GM21717 (cell line): ENCODE results near the gene WNT9A.
"Not testable (repeated sequence)": the region's sequence is repeated elsewhere in the genome, so short reads cannot be mapped to it uniquely, and the experiment has no call there.

ENCODE experiments used
- ATAC-seq: cut with Tn5 transposase; IDR thresholded peaks from one replicate; pipeline ENCODE4 v1.9.1; 2021; ENCODE audit warnings: mild to moderate bottlenecking, moderate library complexity; ENCODE audit not compliant: unreplicated experiment

The WNT9A gene

GRCh38 chr1:227889047-227889862 lies 58.5 kb downstream of the WNT9A start:
- no peak for ATAC-seq

- ATAC-seq: no peak
Measured at GRCh38 chr1:227888404-227889046, 59.2 kb downstream of the WNT9A start.

GRCh38 chr1:227887697-227888403 lies 59.9 kb downstream of the WNT9A start:
- no peak for ATAC-seq

- no peak for ATAC-seq
Measured at GRCh38 chr1:227886993-227887696, 60.6 kb downstream of the WNT9A start.

DNA sequence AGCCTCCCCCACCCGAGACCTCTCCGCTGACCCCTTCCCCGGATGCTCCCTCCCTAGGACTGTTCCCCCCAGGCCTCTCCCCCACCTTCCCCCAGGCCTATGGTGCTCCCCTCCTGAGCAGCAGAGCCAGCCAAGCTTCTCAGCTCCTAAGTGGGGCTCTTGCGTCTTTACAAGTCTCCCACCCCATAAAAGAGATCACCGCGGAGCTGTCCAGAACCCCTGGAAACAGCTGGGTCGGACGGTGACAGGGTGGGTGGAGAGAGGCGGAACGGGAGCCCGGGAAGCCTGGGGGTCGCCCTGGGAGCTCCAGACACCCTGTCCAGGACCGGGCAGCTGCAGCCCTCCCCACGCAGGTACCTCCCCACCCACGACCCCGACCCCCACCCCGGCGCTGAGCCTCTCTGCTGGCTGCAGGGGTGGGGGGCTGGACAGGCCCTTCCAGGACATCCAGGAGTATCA lies 61.2 kb downstream of the WNT9A start:
- ATAC-seq: no peak

GRCh38 chr1:227885648-227886502 lies 61.9 kb downstream of the WNT9A start:
- no peak for ATAC-seq

DNA sequence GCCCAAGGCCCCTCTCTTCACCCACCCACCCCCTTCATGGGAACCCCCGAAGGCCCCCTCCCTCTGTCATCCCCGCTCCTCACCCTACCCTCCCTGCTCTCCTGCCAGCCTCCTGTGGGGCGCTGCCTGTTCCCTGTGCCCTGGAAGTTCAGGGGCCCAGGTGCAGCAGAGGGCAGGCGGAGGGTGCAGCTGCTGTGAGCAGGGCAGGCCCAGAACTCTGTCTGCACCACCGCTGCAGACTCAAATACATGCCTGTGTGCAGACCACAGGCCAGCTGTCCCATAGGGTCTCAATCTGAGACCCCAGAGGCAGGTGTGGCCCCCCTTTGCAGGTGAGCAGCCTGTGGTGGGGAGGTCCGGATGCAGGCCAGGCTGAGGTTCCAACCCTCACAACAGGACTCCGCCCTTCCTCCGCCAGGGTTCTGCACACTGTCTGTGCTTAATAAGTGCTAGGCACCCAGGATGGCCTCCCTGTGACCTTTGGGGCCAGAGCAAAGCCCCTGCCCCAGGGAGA lies 62.5 kb downstream of the WNT9A start:
- ATAC-seq: no peak

- no peak for ATAC-seq
Measured at GRCh38 chr1:227884370-227885134, 63.2 kb downstream of the WNT9A start.

DNA sequence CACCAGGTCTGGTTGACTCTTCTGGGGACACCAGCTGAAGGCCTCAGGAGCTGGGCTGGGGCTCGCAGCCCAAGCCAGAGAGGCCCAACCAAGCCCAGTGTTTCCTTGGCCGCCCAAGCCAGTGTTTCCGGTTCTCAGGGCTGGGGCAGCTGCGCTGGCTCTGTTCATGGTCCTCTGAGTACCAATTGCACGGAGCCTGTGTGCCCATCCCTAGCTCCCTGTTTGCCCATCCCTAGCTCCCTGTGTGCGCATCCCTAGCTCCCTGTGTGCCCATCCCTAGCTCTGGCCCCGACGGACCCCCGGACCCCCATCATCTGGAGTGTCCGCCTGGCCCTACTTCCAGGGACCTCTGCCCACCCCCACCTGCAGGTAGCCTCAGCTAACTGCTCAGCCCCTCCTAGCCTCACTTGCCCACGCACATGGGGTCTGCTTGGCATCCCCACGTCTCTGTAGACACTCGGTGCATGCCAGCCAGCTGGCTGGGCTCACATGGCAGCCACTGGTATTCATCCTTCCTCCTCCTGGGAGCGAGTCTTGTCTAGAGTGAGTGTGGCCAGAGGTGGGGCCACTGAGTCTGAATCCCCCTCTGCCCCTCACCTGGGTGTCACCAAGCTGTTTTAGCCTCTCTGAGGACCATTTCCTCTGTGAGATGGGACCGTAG lies 64.0 kb downstream of the WNT9A start:
- ATAC-seq: no peak

DNA sequence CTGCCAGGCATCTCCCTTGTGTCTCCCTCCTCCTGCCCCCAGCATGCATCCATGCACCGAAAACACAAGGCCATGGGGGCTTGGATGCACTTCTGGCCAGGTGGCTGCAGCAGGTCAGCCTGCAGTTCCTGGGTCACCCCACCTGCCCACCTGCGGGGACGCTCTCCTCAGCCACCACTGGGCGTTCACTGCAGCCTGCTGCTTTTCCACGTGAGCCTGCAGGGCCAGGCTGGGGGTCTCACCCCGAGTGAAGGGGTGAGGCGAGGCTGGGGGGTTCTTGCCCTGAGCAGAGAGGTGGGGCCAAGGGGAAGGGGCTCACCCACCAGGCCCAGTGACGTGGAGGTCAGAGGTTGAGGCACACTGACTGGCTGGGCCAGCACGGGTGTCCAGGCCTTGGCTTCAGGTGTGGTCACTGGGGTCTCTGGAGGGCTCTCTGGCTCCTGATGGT lies 64.6 kb downstream of the WNT9A start:
- no peak for ATAC-seq

DNA sequence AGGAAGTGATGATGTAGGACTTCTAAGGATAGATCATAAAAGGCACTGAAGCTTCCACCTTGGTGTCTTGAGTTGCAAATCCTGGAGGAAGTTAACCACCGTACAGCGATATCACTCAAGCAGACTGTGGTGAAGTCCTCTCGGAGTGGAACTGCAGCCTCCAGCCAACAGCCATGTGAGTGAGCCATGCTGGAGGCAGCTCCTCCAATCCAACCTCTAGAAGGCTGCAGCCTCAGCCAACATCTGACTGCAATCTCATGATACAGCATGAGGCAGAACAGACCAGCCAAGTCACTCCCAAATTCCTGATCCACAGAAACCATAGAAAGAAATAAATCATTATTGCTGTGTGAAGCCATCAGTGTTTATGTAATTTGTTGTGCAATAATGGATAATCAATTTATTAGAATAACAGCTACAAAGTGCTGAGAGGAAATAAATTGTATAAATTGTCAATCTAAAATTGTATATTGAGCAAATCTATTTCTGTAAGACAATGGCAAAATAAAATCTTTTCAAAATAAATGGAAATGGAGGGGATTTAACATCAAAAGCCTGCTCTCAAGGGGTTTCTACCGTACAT lies 67.3 kb downstream of the WNT9A start:
- no peak for ATAC-seq

- not testable (repeated sequence) for ATAC-seq
Measured at GRCh38 chr1:227877810-227878209, 69.9 kb downstream of the WNT9A start.

DNA sequence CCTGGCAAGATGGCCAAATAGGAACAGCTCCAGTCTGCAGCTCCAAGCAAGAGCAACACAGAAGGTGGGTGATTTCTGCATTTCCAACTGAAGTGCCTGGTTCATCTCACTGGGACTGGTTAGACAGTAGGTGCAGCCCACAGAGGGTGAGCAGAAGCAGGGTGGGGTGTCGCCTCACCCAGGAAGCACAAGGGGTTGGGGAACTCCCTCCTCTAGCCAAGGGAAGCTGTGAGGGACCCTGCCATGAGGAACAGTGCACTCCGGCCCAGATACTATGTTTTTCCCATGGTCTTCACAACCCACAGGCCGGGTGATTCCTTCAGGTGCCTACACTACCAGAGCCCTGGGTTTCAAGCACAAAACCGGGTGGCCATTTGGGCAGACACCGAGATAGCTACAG lies 75.8 kb downstream of the WNT9A start:
- ATAC-seq: not testable (repeated sequence)

DNA sequence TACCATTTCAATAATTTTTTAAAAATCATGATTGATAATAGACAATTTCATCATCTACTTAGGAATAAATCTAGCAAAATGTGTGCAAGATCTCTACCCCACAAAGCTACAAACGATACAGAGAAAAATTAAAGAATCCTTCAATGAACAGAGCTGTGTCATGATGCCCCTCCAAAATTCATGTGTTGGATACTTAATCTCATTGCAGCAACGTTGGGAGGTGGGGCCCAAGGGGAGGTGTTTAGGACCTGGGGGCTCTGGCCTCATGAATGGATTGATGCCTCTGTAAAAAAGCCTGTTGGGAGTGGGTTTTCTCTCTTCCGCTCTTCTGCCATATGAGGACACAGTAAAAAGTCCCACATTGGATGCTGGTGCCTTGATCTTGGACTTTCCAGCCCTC lies 77.4 kb downstream of the WNT9A start:
- ATAC-seq: no peak

GRCh38 chr1:227869851-227870305 lies 77.9 kb downstream of the WNT9A start:
- no peak for ATAC-seq

GRCh38 chr1:227869279-227869842 lies 78.4 kb downstream of the WNT9A start:
- no peak for ATAC-seq
